ENCODE data around the gene F5. TPM values are rescaled to one million over a fixed set of nuclear protein-coding genes. Genes with fewer than 3 reads are reported as not detected.
A peak's percentile ranks its signal among the peaks of the same experiment; 100 is the strongest.

Gene F5
- 1 to 10 TPM in 4 of 12 donors, under 1 TPM in 6, not detected in 2; 0.04 to 2.0 (median 0.68) TPM for polyA plus RNA-seq (ENCODE audit: insufficient read length in 12 of 12)
- long read RNA-seq, donor 1: 0 reads
- long read RNA-seq, donor 2: 0 reads
- long read RNA-seq, donor 3: 0 reads
- long read RNA-seq, donor 4: 0 reads
- long read RNA-seq, donor 5: 0 reads
- long read RNA-seq, donor 6: 0 reads
- long read RNA-seq, donor 7: 0 reads
- long read RNA-seq, donor 8: 0 reads
- long read RNA-seq, donor 9: 0 reads
- long read RNA-seq, donor 10: 0 reads
- long read RNA-seq, donor 11: 0 reads

DNA sequence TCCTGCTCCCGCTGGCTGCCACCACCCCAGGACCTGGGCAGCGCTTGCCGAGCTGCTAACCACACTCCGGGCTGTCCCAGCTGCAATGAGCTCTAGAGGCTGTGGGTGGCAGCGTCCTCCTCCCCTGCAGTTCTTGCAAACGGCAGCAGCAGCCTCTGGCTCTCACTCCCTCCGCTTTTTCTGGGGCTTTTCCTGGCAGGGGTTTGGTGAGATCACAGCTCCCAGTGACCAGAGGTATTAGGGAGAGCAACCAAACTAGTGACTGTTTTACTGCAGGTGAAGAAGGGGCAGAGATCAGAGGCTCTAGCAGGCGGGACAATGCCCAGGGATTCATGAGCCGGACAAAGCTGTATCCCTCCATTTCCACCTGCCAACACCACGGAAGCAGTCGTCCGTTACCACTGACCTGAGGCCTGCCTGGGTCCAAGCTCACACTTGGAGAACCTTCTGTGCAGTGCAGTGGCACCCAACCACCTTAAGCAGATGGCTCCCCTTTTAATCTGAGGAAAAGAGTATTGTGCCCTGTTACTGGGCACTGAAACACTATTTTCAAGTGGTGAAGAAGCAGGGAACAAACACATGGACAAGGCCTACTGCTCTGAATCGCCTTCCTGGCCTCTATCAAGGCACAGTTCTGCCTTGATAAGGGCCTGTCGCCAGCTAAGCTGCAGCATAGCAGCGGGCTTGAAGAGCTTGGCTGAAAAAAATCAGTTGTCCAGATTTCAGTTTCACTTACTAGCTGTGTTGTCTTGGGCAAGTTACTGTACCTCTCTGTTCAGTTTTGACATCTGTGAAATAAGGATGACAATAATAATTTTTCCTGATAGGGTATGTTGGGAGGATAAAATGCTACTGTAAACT is at the start of gene F5:
TSS of gene F5 (minus strand) at position 87 of the 861 bp plus-strand sequence. CDS start 95 bp downstream, outside the sequence.
- DNase-seq: no peak

- DNase-seq: no peak
Measured at GRCh38 chr1:169634877-169635276, 48.6 kb upstream of the F5 start.

GRCh38 chr1:169634145-169634544 is 47.9 kb upstream of the F5 start:
- DNase-seq: no peak

GRCh38 chr1:169631249-169631648 is 45.0 kb upstream of the F5 start:
- no peak for DNase-seq

GRCh38 chr1:169630006-169630405 is 43.7 kb upstream of the F5 start, which contains the start of gene SELP:
Gene SELP, minus strand, starts transcription at chr1:169630124. Its CDS starts 50 bp downstream, at chr1:169630074.
- no peak for DNase-seq

- no peak for DNase-seq
Measured at GRCh38 chr1:169624912-169625311, 38.6 kb upstream of the F5 start.

GRCh38 chr1:169624122-169624521 is 37.8 kb upstream of the F5 start:
- DNase-seq: no peak

DNA sequence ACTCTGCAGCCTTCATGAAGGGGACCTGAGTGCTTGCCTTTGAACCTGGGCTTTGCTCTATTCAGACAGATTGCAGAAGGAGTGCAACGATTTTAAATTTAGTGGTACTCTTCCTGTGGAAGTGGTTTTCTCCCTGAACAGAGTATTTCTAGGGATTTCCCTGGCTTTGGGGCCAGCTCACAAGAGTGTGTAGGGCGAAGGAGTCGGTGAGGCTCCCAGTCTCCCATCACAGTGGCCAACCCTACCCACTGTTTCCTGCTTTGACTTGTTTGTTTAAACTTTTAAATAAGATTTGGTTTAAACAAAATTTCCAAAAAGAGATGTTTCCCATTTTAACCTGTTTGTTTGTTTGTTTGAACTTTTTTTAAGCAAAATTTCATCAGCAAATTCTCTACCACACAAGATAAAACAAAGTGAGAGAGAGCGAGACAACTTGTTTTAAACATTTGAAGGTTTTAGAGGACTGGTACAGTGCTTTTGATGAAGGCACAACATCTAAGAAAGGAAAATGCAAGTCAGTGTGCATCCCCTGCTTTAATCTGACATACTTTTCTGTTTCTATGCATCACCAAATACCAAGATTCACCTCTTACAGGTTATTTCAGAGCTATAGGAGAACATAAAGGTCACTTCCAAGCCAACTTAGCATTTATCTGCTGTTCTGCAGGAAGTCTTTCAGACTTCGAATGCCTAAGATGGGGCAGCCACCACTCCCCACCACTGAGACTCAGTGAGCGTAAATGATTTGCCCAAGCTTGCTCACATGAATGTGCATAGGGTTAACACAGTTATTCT is 37.0 kb upstream of the F5 start:
- DNase-seq: no peak

GRCh38 chr1:169620565-169620964 is 34.3 kb upstream of the F5 start:
- DNase-seq: no peak

- DNase-seq: no peak
Measured at GRCh38 chr1:169618367-169618766, 32.1 kb upstream of the F5 start.

DNA sequence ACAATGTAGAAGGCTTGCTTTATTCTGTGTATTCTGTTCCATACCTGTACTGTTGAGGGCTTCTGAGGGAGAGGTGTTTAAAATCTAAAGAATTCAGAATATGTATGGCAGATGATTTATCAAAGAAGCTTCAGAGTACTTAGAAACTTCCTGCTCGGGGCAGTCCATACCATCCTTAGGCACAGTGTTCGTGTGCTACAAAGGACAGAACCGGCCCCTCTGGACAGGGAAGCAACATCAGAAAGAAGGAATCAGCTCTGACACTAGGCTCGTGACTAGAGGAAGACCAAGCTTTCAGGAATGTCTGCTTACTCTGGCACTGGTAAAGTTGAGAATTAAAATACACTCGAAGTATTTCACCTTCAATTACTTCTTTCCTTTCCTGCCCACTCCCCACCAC is 29.5 kb upstream of the F5 start:
- no peak for DNase-seq

DNA sequence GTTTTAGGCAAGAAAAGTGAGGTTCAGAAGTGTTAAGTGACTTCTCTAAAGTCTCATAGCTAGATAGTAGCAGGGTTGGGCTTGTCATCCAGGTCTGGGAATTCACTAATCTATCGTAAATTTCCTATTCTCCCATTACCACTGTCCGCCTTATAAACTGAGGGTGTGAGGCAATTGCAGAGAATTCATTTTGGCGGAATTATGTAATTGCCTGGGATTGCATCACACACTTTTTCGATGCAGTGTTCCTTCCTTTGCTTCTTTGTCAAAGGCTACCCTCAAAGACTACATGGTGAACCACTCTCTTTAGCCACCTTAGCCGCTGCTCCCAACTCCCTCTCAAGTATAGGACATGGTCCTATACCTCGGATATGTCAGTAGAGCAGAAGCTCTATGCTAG is 24.6 kb upstream of the F5 start:
- no peak for DNase-seq

DNA sequence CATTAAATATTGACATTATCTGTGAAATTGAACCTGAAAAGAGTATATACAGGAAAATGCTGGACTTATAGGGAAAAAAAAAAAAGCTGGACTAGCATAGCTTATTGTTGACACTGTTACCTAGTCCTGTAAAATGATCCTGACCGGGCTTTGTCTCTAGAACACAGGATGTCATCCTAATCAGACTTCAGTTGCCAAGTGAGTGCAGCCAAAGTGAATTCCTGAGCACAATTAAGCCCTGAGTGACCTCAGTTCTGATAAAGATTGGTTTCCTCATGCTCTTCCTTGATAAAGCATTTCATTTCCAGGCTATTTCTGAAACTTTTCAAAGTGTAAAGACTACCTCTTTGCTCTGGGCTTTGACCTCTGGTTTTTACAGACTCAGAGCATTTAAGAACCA is 23.8 kb upstream of the F5 start:
- no peak for DNase-seq

DNA sequence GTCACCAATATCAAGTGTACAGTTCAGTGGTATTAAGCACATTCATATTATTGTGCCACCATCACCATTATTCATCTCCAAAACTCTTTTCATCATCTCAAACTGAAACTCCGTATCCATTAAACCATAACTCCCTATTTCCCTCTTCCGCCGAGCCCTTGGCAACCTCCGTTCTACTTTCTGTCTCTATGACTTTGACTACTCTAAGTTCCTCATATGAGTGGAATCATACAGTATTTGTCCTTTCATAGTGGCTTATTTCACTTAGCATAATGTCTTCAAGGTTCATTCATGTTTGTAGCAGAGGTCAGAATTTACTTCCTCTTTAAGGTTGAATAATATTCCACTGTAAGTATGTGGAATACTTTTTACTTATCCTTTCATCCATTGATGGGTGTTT is 21.9 kb upstream of the F5 start:
- no peak for DNase-seq

GRCh38 chr1:169604781-169605560 is 18.7 kb upstream of the F5 start:
- DNase-seq: no peak

DNA sequence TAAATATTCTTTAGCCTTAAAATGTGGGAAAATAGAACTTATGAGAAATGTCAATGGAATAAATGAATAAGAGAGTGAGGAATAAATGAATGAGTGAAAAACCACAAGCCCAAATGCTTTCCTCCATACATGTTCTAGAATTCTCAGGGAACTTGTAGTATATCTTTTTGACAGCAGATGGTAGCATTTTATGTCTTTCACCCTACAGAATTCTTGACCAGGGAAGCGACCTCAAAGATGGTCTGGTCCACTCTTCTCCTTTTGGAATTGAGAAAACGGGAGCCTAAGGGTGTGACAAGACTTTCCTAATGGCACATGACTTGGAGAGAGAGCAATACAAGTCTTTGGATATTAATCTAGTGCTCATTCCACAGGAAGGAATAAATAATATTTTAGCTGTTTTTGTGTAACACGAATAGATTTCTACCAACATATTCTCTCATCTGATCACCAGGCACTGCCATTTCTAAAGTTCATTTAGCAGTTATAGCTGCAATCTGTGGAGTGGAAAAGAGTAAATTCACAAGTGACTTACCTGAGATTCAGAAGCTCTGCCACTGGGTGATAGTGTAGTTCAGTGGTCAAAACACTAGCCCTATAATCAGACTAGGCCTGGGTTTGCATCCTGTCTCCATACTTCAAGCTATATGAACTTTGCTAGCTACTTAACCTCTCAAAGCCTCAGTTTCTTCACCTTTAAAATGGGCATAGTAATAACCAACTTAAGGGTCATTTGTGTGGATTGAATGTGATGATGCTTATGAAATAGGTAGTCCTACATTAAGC is 15.0 kb upstream of the F5 start:
- DNase-seq: peak; percentile 11

DNA sequence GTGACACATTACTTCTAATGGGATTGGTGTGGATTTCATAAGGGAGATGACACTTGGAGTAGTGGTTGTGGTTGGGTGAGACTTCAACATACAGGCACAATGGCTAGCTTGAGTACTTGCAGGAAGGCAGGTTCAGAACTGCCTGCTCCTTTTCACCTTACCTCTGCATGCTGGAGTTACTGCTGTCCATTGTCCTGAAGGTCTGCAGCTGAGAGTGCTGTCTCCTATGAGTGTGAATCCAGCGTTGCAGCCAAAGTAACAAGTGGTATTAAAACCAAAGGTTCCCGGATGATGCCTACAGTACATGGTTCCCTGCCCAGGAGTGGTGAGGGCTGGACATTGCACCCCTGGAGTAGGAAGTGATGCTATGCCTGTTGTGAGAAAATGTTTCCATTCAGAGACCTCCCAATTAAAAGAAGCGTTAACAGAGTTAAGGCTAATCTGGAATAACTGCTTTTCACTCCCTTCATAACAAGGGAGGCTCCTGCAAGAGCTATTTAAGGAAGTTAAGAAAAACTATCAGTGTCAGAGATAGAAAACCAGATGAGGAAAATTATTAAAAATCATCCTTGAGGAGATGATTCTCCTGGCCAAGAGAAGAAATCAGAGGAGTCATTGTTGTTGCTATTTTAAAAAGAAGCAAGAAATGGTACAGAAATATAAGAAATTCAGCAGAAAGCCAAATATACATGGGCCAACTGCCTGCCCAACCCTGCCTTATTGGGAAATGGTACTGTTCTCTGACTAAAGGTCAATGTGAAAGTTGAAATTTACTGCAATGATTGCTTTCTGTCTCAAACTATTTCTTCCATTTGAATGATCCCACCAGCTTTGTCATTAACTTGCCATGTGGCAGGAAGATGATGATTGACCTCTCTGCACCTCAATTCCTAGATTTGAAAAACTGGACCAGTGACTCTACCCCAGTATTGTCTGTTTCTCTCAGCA is 9.8 kb upstream of the F5 start:
- no peak for DNase-seq

DNA sequence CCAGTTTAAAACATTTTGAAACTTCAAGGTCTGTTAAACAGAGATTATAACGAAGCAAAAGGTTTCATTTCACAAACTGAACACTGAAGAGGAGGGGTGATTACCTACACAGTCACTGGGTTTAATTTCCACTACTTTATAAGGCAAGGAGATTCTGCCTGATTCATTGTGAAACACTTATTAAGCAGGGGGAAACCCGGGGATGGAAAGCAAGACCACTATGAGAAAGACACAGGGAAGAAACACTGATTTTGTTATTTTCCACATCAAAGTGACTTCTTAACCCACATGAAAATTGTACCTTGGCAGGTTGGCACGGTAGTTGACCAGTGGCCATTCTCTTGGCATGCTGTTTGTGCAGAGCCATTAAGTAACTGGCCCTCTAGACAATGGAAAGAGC is 8.1 kb upstream of the F5 start:
- no peak for DNase-seq

DNA sequence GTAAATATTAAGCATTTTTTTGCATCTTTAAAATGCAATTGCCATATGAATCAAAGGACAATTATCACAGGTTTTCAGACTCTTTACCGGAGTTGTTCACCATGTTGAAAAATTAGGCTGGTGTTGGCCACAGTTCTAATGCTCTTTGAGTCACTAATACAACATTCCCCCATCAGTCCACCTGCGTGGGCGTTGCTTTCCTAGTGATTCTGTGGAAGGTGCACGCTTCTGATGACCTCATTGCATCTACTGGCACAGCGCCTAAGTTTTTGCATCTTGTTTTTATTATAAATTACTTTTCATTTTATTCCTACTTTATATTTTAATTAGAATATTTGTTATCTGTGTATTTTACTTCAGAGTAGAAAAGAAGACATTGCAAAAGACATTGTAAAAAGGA is 4.7 kb upstream of the F5 start:
- no peak for DNase-seq

All from muscle of arm (tissue), 14 donors.